Subcutaneous adipose tissue (tissue), 4 donors: ENCODE measurements around the gene PARN. TPM values are rescaled to one million over a fixed set of nuclear protein-coding genes. Genes with fewer than 3 reads are reported as not detected.

ENCODE experiments used
- total RNA-seq, 4 donors: library from RNA; depleted of rRNA; stranded (reverse); fragments of >200 nt; gene quantifications; one replicate each; pipeline ENCODE4 v1.1.0, GENCODE V29; 2016
- TF ChIP-seq, protein P1 (sequence below): fragments of 450-650 bp; IDR thresholded peaks from one replicate; pipeline ENCODE4 v1.5.1; 2016; ENCODE audit warnings: low read depth, mild to moderate bottlenecking, control low read depth, antibody characterized with exemption, moderate library complexity

The PARN gene
- total RNA-seq, result 10 to 100 TPM; 37.1 to 46.3 (median 39.9) TPM

- TF ChIP-seq, protein P1, sequence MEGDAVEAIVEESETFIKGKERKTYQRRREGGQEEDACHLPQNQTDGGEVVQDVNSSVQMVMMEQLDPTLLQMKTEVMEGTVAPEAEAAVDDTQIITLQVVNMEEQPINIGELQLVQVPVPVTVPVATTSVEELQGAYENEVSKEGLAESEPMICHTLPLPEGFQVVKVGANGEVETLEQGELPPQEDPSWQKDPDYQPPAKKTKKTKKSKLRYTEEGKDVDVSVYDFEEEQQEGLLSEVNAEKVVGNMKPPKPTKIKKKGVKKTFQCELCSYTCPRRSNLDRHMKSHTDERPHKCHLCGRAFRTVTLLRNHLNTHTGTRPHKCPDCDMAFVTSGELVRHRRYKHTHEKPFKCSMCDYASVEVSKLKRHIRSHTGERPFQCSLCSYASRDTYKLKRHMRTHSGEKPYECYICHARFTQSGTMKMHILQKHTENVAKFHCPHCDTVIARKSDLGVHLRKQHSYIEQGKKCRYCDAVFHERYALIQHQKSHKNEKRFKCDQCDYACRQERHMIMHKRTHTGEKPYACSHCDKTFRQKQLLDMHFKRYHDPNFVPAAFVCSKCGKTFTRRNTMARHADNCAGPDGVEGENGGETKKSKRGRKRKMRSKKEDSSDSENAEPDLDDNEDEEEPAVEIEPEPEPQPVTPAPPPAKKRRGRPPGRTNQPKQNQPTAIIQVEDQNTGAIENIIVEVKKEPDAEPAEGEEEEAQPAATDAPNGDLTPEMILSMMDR, result no peak
Measured at GRCh38 chr16:14629919-14630619, at the start of gene PARN. TSS of gene PARN (minus strand) at chr16:14630260. CDS start at chr16:14630125, 135 bp downstream.

DNA sequence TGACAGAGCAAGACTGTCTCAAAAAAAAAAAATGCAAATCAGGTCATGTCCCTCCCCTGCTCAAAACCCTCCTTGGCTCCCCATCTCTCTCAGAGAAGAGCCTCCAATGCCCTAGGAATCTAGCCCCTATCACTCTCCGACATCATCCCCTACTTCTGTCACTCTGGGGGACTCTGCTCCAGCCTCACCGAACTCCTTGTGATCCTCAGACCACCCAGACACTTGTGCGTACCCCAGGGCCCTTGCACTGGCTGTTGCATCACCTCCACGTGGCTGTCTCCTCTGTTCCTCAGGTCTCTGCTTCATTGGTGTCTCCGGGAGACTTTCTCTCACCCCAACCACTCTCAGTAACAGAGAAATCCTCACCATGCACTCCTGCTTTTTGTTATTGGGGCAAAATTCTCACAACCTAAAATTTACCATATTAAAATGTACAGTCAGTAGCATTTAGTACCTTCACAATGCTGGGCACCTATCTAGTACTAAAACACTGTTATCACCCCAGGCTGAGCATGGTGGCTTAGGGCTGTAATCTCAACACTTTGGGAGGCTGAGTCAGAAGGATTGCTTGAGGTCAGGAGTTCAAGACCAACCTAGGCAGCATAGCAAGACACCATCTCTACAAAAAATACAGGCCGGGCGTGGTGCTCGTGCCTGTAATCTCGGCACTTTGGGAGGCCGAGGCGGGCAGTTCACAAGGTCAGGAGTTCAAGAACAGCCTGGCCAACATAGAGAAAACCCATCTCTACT lies 48.9 kb upstream of the PARN start:
- TF ChIP-seq, protein P1, result no peak

DNA sequence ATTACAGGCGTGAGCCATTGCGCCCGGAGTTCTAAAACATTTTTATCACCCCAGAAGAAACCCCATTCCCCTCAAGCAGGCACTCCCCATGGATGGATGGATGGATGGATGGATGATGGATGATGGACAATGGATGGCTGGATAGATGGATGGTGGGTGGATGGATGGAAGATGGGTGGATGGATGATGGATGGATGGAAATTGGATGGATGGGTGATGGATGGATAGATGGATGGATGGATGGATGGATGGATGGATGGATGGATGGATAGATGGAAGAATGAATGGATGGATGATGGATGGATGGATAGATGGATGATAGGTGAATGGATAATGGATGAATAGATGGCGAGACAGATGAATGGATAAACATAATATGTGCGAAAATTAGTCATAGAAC lies 47.6 kb upstream of the PARN start:
- TF ChIP-seq, protein P1, result no peak

GRCh38 chr16:14676633-14677032 lies 46.6 kb upstream of the PARN start:
- TF ChIP-seq, protein P1, result no peak

DNA sequence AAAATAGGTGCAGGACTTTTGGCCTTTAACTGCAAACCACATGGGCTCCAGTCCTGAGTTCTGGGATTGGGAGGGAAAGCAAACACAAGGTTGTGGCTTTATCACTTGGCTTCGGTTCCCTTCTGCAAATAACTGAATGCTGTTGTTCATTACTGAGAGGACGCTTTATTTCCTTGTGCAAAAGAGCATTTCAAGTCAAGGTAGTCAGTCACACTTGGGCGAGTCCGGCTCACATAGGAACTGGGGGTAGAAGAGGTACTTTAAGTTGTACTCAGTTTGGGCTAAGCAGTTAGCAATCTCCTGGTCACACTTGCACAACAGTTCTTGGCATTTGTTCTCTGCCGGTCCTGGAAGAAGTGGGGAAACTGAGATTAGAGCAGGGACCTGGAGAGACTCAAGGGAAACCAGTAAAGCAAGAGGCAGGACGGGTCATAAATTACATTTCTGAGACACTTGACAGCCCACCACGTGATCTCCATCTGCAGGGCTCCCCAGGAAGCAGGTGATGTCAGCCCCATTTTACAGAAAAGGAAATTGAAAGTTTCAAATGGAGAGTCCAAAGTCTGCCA lies 42.4 kb upstream of the PARN start:
- TF ChIP-seq, protein P1, result no peak

DNA sequence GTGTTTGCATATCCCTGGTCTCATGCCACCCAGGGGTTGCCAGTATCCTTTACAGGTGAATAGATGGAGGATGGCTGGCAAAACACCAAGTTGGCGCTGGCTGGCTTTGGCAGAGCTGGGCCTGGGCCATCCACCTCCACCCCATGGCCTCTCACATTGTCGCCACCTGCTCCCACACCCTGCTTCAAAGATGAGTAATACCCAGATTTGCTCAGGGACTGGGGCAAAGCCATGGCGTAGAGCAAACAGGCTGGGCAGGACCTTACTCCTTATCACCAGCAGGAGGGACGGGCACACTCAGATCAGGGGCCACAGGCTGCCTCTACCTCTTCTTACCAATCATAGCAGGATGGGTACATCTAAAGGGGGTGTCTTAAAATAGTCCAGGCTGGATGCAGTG lies 39.7 kb upstream of the PARN start:
- TF ChIP-seq, protein P1, result no peak

DNA sequence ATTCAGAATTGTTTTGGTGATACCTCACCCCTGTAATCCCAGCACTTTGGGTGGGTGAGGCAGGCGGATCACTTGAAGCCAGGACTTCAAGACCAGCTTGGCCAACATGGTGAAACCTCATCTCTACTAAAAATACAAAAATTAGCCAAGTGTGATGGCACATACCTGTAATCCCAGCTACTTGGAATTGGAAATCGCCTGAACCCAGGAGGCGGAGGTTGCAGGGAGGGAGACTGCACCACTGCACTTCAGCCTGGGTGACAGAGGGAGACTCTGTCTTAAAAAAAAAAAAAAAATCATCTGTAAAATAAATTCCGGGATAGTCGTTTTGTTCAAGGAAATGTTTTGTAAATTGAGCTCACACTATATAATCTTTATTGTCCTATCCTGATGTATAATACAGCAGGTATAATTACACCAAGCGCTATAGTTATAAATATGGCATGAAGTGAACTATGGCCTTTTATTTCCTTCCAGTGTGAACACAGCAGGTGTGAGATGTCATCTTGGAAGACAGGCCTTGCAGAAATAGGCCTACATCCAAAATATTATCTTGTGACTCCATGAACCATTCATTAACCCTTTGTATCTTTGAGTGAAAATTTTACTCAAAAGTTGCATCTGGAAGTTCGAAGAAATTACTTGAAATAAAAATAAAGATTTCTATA lies 38.6 kb upstream of the PARN start:
- TF ChIP-seq, protein P1, result no peak
